Measurements from ENCODE around the gene CDC14B.
"Not testable (repeated sequence)": the region's sequence is repeated elsewhere in the genome, so short reads cannot be mapped to it uniquely, and the experiment has no call there.

Gene CDC14B

GRCh38 chr9:96587338-96588315 lies 32.0 kb downstream of the CDC14B start:
- no peak for DNase-seq (ENCODE audit: low read depth in 2 of 2)

- no peak for DNase-seq (ENCODE audit: low read depth in 2 of 2)
Measured at GRCh38 chr9:96585426-96585825, 34.2 kb downstream of the CDC14B start.

- not testable (repeated sequence) for DNase-seq (ENCODE audit: low read depth in 2 of 2)
Measured at GRCh38 chr9:96582199-96582598, 37.4 kb downstream of the CDC14B start.

GRCh38 chr9:96581786-96582185 lies 37.9 kb downstream of the CDC14B start:
- no peak for DNase-seq (ENCODE audit: low read depth in 2 of 2)

GRCh38 chr9:96581301-96581700 lies 38.3 kb downstream of the CDC14B start:
- DNase-seq (ENCODE audit: low read depth in 2 of 2) = no peak

- DNase-seq (ENCODE audit: low read depth in 2 of 2) = no peak
Measured at GRCh38 chr9:96574931-96575351, 44.7 kb downstream of the CDC14B start.

- no peak for DNase-seq (ENCODE audit: low read depth in 2 of 2)
Measured at GRCh38 chr9:96574455-96574854, 45.2 kb downstream of the CDC14B start.

- DNase-seq (ENCODE audit: low read depth in 2 of 2) = no peak
Measured at GRCh38 chr9:96567203-96567700, 52.4 kb downstream of the CDC14B start.

- DNase-seq (ENCODE audit: low read depth in 2 of 2) = peak; percentile 59 to 63
Measured at GRCh38 chr9:96566498-96567202, 53.0 kb downstream of the CDC14B start.

GRCh38 chr9:96565671-96566497 lies 53.8 kb downstream of the CDC14B start:
- no peak for DNase-seq (ENCODE audit: low read depth in 2 of 2)

- no peak for DNase-seq (ENCODE audit: low read depth in 2 of 2)
Measured at GRCh38 chr9:96564217-96564616, 55.4 kb downstream of the CDC14B start.

GRCh38 chr9:96559339-96559943 lies 60.2 kb downstream of the CDC14B start:
- no peak for DNase-seq (ENCODE audit: low read depth in 2 of 2)

GRCh38 chr9:96557921-96558320 lies 61.7 kb downstream of the CDC14B start:
- no peak for DNase-seq (ENCODE audit: low read depth in 2 of 2)

- no peak for DNase-seq (ENCODE audit: low read depth in 2 of 2)
Measured at GRCh38 chr9:96556701-96557461, 62.8 kb downstream of the CDC14B start.

- no peak for DNase-seq (ENCODE audit: low read depth in 2 of 2)
Measured at GRCh38 chr9:96555567-96556386, 63.9 kb downstream of the CDC14B start.

- no peak for DNase-seq (ENCODE audit: low read depth in 2 of 2)
Measured at GRCh38 chr9:96554801-96555566, 64.7 kb downstream of the CDC14B start.

- no peak for DNase-seq (ENCODE audit: low read depth in 2 of 2)
Measured at GRCh38 chr9:96554326-96554725, 65.3 kb downstream of the CDC14B start.

GRCh38 chr9:96553070-96553469 lies 66.6 kb downstream of the CDC14B start:
- no peak for DNase-seq (ENCODE audit: low read depth in 2 of 2)

- no peak for DNase-seq (ENCODE audit: low read depth in 2 of 2)
Measured at GRCh38 chr9:96551403-96551802, 68.2 kb downstream of the CDC14B start.

Data from stimulated activated CD8-positive, alpha-beta memory T cell treated with anti-CD3 and anti-CD28 coated beads, Interleukin-2, amount 100 ng/mL, for 48 hours (primary cell).